NOMO-1 treated with DMSO at 0.1 percent for 48 hours (cell line): ENCODE data around the gene HVCN1.
A peak's percentile ranks its signal among the peaks of the same experiment; 100 is the strongest.

Experiments used
- DNase-seq: peaks from one replicate; lab custom pipeline; 2025; ENCODE audit not compliant: unreplicated experiment; lab: John Stamatoyannopoulos, UW

HVCN1 gene

DNA sequence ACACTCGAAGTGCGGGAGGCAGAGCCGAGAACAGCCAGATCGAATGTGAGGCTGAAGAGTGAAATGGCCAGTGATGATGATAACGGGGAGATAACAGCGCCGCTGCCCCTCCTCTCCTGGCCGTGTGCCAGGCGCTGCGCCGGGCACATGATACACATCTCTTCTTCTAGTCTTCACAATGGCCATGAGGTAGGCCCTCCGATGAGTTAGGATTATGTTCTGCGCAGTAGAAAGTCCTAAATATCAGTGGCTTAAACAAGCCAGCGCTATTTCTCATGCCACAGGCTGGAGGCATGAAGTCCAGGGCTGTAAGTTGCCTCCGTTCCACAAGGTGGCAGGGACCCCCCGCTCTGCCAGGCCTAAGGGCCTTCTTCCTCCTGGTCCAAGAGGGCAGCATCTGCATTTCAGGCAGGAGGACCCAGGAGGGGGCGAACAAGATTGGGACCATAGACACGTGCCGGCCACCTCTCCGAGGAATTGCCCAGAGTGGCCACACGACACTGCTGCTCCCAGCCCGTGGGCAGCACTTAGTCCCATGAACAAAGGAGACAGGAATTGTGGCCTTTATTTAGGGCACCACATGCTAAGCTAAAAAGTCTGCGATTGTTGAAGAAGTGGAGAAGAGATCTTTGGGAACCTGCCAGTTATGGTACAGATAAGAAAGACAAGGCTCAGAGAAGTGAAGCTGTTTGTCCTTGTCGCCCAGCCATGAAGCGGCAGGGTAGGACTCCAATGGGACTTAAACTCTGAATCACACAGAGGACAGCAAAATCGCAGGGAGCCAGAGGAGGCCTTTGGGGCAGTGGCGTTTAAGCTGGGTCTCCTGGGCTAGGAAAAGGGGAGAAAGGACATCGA lies 10.9 kb upstream of the HVCN1 start:
- DNase-seq = no peak

DNA sequence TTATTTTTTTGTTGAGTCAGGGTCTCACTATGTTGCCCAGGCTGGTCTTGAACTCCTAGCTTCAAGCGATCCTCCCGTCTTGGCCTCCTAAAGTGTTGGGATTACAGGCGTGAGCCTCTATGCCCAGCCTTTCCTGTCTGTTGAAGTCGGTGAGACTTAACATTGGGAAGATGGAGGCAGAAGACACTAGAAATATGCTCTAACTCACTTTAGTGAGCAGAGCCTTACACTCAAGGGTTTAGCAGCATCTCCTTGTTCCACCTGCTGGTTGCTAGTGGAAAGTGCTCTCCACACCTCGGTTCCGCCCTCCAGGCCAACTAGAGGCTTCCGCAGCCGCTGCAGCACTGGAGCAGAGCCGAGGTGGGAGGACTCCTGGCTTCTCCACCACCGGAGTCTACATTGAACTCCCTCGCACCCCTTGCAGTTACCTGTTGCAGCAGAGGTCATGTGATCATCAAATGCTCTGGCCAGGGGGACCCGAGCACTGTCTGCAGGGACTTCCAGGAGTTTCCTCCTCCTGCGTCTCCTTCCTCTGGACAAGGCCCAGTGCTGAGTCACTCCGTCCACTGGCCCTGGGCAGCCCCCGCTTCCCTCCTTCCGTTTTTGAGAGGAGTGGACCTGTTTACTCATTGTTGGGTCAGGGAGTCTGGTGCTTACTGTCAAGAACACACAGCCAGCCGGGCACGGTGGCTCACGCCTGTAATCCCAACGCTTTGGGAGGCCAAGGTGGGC lies 9.4 kb upstream of the HVCN1 start:
- DNase-seq = peak; percentile 91

GRCh38 chr12:110697236-110697635 lies 8.3 kb upstream of the HVCN1 start:
- no peak for DNase-seq

DNA sequence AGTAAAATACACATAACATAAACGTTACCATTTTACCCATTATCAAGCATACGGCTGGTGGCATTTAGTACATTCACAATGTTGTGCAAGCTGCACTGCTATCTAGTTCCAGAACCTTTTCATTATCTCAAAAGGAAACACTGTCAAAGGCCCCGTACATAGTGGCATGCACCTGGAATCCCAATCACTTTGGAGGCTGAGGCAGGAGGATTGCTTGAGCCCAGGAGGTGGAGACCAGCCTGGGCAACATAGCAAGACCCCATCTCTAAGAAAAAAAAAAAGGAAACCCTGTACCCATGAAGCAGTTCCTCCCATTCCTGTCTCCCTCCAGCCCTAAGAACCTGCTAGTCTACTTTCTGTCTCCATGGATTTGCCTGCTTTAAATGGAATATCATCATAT lies 7.4 kb upstream of the HVCN1 start:
- no peak for DNase-seq

GRCh38 chr12:110694330-110694901 lies 5.5 kb upstream of the HVCN1 start:
- peak; percentile 71 for DNase-seq

- peak; percentile 93 for DNase-seq
Measured at GRCh38 chr12:110693731-110694130, 4.8 kb upstream of the HVCN1 start.

DNA sequence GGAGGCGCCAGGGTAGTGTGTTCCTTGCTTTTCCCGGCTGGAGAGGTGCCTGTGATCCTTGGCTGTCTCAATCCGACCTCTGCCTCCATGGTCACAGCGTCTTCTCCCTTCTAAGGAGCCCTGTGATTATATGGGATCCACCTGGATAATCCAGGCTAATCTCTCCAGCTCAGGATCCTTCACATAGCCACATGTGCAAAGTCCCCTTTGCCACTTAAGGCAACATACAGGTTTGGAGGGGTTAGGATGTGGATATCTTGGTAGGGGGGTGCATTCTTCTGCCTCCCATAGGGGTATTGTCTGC lies 1.2 kb upstream of the HVCN1 start:
- no peak for DNase-seq

GRCh38 chr12:110689281-110690126 lies 589 bp upstream of the HVCN1 start:
- DNase-seq = peak; percentile 50

DNA sequence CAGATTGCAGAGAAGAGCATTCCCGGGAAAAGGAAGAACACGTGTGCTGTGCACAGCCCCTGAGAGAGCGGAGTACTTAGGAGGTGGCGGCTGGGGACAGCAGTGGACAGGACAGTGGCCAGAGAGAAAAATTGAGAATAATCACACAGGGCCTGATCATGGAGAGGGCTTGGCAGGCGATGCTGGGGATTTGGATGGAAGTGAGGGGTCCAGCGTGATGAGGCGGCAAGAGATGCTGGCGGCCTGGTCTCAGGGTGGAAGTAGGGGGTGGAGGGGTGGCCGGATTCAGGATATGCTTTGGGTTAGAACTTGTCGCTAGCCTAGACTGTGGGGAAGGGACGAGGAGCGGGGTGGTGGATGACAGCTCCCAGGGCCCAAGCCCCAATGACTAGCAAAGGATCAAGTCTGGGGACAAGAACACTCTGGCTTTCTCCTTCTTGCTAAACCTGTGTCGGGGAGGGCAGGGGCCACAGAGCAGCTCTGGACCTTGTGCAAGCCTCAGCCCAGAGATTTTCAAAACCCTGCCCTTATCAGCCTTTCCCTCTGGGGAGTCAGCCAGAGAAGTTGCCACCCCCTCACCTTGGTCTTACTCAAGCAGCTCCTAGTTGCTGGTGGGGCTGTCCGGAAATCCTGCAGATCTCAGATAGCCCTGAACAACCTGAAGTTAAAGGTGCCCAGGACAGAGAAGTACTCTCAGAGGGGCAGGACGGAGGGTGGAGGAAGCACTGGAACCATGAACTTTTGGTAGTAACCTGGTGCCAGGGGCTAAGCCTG lies 1.3 kb downstream of the HVCN1 start:
- DNase-seq = no peak

DNA sequence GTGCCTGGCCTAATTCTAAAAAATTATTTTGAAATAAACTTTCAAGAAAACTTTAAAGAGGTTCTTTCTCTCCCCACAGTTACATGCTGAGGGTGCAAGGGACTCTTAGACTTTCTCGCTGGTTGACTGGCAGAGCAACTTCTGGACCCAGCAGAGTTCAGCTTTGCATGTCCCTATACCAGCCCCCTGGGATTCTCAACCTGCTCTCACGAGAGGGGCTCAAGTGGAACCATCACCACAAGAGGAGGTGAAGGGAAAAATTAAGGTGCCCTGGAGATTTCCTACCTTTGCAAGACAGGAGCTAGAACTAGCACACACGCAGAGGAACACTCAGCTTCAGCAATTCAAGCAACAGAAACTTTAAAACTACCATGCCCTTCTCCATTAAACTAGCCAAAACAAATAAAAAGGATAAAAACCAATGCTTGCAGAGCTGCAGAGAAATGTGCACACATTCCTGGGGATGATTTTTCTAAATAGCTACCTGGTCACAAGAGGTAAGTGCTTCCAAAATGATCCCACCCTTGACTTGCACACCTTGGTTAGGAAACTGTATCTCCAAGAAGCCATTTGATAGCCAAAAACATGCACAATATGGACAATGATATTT lies 2.5 kb downstream of the HVCN1 start:
- DNase-seq = no peak

DNA sequence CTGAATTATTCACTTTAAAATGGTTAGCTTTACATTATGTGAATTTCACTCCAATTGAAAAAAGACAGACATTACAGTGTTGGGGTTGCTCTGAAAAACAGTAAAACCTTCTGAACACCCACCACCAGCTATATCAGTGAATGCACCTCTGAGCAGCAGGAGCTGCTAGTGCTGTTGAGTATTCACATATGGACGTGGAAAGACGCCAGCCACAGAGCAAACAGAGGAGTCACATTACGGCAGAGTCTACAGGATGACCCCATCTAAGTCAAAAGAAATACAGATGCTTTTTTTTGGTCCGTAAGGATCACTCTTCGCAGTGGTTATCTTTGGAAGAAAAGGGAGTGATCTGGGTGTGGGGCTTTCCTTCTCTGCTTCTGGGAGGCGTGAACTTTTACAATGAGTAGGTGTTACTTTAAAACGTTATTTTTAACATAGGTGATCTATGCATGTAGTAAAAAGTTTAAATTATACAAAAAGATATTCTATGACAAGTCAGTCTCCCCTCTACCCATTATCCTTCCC lies 4.5 kb downstream of the HVCN1 start:
- DNase-seq = no peak

- no peak for DNase-seq
Measured at GRCh38 chr12:110683888-110684287, 5.0 kb downstream of the HVCN1 start.

- DNase-seq = no peak
Measured at GRCh38 chr12:110680032-110680431, 8.9 kb downstream of the HVCN1 start.

DNA sequence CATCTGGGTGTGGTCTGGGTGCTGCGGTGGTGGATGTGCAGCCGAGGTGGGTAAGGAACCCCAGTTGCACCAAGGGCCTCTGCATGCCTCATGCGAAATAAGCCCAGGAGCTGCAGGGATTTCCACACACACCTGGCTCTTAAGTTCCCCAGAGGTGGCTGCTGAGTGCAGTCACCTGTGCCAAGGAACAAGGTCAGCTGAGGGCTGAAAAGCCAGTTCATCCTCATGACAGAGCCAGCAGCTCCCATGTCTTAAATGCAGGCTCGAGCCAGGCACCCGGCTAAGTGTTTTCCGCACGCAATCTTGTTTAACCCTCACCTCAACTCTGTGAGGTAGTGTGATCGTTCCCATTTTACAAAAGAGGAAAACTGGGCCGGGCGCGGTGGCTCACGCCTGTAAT lies 9.7 kb downstream of the HVCN1 start:
- no peak for DNase-seq

GRCh38 chr12:110677982-110678381 lies 10.9 kb downstream of the HVCN1 start:
- no peak for DNase-seq

- DNase-seq = peak; percentile 76
Measured at GRCh38 chr12:110677206-110677911, 11.6 kb downstream of the HVCN1 start.

GRCh38 chr12:110676171-110676570 lies 12.7 kb downstream of the HVCN1 start:
- DNase-seq = no peak

DNA sequence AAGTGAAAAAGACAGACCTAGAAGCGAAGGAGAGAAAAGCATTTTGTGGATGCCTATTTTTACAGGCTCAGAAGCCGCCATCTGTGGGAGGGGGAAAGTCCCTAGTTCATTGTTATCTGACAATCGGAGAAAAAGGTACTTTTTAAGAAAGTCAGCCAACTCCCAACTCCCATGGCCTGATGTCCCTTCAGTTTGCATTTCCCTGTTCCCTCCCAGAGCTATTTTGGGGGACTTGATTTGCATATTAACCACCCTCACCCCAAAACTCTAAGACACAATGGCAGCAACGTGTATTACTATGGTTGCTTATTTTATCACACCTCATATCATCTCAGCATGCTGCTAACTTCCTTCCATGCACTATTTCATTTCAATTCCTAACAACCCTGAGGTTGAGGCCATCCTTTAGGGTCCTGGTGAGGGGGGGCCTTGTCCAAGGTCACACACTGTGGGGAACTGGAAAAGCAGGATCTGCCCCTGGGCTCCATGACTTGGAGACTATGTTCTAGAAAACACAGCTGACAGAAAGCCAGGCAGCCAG lies 18.7 kb downstream of the HVCN1 start:
- DNase-seq = no peak

DNA sequence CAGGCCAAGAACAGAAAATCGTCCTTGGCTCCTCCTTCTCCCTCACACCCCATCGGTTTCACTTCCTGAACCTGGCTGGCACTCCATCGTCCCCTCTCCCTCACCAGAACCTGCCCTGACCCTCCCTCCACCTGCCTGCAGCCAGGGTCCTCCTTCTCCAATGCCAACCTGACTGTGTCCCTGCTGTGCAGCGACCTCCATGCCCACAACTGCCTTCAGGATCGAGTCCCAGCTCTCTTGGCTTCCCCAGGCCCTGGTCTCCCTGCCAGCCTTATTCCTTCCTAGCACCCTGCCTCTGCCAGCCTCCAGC lies 19.8 kb downstream of the HVCN1 start:
- peak; percentile 55 for DNase-seq
